HepG2 (cell line): Measurements from ENCODE around the gene ITK. TPM values are rescaled to one million over a fixed set of nuclear protein-coding genes. Genes with fewer than 3 reads are reported as not detected.

Experiments used
- ARNTL ChIP-seq: sonication (generic); formaldehyde crosslinking; IDR thresholded peaks from 2 replicates; pipeline ENCODE4 v1.4.0; 2020; ENCODE audit warnings: mild to moderate bottlenecking, missing genetic modification reagents
- CREB1 ChIP-seq, 2 experiments: fragments of 450-650 bp in 1 of 2; IDR thresholded peaks; 2 replicates each; pipeline ENCODE4 v1.6.1; 2016 to 2017; ENCODE audit warnings: control low read depth in 1 of 2, mild to moderate bottlenecking in 1 of 2, missing compliant biosample characterization in 1 of 2, missing genetic modification characterization in 1 of 2
- DPF2 ChIP-seq: sonication (generic); formaldehyde crosslinking; IDR thresholded peaks from 2 replicates; pipeline ENCODE4 v1.4.0; 2020; ENCODE audit warnings: mild to moderate bottlenecking, low read depth, missing genetic modification reagents, borderline replicate concordance
- FOXA1 ChIP-seq, 2 experiments: fragments of 450-650 bp in 1 of 2; sonication (generic) in 1 of 2; formaldehyde crosslinking in 1 of 2; IDR thresholded peaks; 2 replicates each; pipeline versions ENCODE4 v1.4.0 to v1.6.1; 2016 to 2020; ENCODE audit warnings: missing genetic modification reagents in 1 of 2
- TP53 ChIP-seq: sonication (generic); formaldehyde crosslinking; conservative IDR thresholded peaks from 2 replicates; pipeline ENCODE4 v1.4.0; 2020; ENCODE audit warnings: missing genetic modification reagents
- ZBTB38 ChIP-seq: sonication (generic); formaldehyde crosslinking; IDR thresholded peaks from 2 replicates; pipeline ENCODE4 v1.5.1; 2020; ENCODE audit warnings: mild to moderate bottlenecking, missing genetic modification reagents
- ZNF264 ChIP-seq: sonication (generic); formaldehyde crosslinking; IDR thresholded peaks from 2 replicates; pipeline ENCODE4 v1.4.0; 2020; ENCODE audit warnings: missing genetic modification reagents
- ZNF556 ChIP-seq: sonication (generic); formaldehyde crosslinking; IDR thresholded peaks from 2 replicates; pipeline ENCODE4 v1.4.0; 2020; ENCODE audit warnings: mild to moderate bottlenecking, missing genetic modification reagents, borderline replicate concordance
- polyA plus RNA-seq, 8 experiments: library from polyadenylated mRNA; depleted of rRNA in 3 of 8; stranded (reverse) in 7 of 8; unstranded in 1 of 8; fragments of >200 nt; fragmentation: Illumina TruSeq in 4 of 8; extraction: Trizol in 4 of 8; gene quantifications; 2 replicates each; pipeline versions ENCODE4 v1.2.1 to v1.2.3, GENCODE V29; 2011 to 2016; ENCODE audit warnings: low read depth in 4 of 8, missing spikeins in 1 of 8, mixed read lengths in 1 of 8; ENCODE audit not compliant: insufficient read depth in 1 of 8
- total RNA-seq, 5 experiments: library from RNA; depleted of rRNA; stranded (reverse); fragments of >200 nt; fragmentation: Illumina TruSeq; extraction: Trizol; gene quantifications; 2 replicates each; pipeline ENCODE4 v1.2.3, GENCODE V29; 2016; ENCODE audit warnings: low read depth in 1 of 5
- TF ChIP-seq, protein P1 (sequence below): sonication (generic); formaldehyde crosslinking; IDR thresholded peaks from 2 replicates; pipeline ENCODE4 v1.8.0; 2022; ENCODE audit warnings: mild to moderate bottlenecking, missing genetic modification reagents, borderline replicate concordance
- TF ChIP-seq, protein P2 (sequence below): sonication (generic); formaldehyde crosslinking; IDR thresholded peaks from 2 replicates; pipeline ENCODE4 v1.4.0; 2020; ENCODE audit warnings: missing genetic modification reagents
- TF ChIP-seq, protein P3 (sequence below): sonication (generic); formaldehyde crosslinking; IDR thresholded peaks from 2 replicates; pipeline ENCODE4 v1.8.0; 2022; ENCODE audit warnings: missing genetic modification reagents, low read depth, mild to moderate bottlenecking, borderline replicate concordance
- TF ChIP-seq, protein P4 (sequence below): sonication (generic); formaldehyde crosslinking; IDR thresholded peaks from 2 replicates; pipeline ENCODE4 v1.8.0; 2022; ENCODE audit warnings: missing genetic modification reagents, mild to moderate bottlenecking, moderate library complexity, borderline replicate concordance
- TF ChIP-seq, protein P5 (sequence below): sonication (generic); formaldehyde crosslinking; IDR thresholded peaks from 2 replicates; pipeline ENCODE4 v1.5.0; 2020; ENCODE audit warnings: mild to moderate bottlenecking, missing genetic modification reagents
- TF ChIP-seq, protein P6 (sequence below): sonication (generic); formaldehyde crosslinking; conservative IDR thresholded peaks from 2 replicates; pipeline ENCODE4 v1.8.0; 2022; ENCODE audit warnings: mild to moderate bottlenecking, moderate library complexity, missing genetic modification reagents
- TF ChIP-seq, protein P7 (sequence below): sonication (generic); formaldehyde crosslinking; IDR thresholded peaks from 2 replicates; pipeline ENCODE4 v1.9.0; 2021; ENCODE audit warnings: missing genetic modification reagents, borderline replicate concordance

Gene ITK
- total and polyA plus RNA-seq, 2 of the 13 experiments (the other 11 are each of a cell fraction or from before 2014, with no cell fraction given) = 0.01 TPM; not detected in 1

DNA sequence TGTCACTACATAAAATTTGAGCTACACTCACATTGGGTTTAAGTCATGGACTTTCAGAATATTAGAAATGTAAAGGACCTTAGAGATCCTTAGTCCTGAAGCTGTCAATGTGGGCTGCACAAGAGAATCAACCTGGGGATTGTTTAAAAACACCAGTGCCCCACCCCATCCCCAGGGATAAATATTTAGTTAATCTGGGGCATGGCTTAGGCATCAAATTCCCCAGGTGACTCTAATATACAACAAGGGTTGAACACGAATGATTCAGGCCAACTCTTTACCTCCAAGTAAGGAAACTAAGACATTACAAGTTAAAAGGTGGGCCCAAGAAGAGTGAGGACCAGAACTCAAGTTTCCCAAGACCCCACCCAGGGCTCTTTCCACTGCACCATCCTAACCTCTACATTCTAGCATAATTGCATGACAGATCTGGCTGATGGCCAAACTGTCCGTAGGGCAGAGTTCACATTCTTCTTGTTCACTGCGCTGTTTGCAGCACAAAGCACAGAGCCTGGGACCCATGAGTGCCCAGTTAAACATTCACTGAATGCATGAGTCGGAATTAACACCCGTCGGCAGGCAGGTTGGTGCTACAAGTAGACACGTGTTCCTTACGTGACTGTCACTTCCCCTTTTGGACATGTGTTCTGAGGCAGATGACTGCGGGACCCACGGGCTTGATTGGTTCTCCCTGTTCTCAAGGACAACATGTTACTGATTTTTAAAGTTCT lies 110.5 kb downstream of the ITK start (continued):
- TF ChIP-seq, protein P1, sequence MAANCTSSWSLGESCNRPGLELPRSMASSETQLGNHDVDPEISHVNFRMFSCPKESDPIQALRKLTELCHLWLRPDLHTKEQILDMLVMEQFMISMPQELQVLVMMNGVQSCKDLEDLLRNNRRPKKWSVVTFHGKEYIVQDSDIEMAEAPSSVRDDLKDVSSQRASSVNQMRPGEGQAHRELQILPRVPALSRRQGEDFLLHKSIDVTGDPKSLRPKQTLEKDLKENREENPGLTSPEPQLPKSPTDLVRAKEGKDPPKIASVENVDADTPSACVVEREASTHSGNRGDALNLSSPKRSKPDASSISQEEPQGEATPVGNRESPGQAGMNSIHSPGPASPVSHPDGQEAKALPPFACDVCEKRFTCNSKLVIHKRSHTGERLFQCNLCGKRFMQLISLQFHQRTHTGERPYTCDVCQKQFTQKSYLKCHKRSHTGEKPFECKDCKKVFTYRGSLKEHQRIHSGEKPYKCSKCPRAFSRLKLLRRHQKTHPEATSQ (CRISPR knock-in tag) = peak; percentile 87; the same call in 1 of the 2 replicates
- TF ChIP-seq DPF2 (CRISPR knock-in tag) = peak; percentile 88; the same call in 1 of the 2 replicates
- TF ChIP-seq ZNF556 (CRISPR knock-in tag) = peak; percentile 93; the same call in 1 of the 2 replicates
- TF ChIP-seq, protein P2, sequence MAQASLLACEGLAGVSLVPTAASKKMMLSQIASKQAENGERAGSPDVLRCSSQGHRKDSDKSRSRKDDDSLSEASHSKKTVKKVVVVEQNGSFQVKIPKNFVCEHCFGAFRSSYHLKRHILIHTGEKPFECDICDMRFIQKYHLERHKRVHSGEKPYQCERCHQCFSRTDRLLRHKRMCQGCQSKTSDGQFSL (CRISPR knock-in tag) = no peak
- TF ChIP-seq ZNF264 = peak; percentile 90; the same call in 1 of the 2 replicates
- peak; percentile 99 for TF ChIP-seq ARNTL (CRISPR knock-in tag)
- TF ChIP-seq ZBTB38 = peak; percentile 79
- TF ChIP-seq TP53 (CRISPR knock-in tag) = no peak
- no peak for TF ChIP-seq FOXA1 (IDR thresholded peaks at IDR 0.05)
- TF ChIP-seq FOXA1 (CRISPR knock-in tag; IDR thresholded peaks at IDR 0.05) = peak; percentile 65
- TF ChIP-seq, protein P3, sequence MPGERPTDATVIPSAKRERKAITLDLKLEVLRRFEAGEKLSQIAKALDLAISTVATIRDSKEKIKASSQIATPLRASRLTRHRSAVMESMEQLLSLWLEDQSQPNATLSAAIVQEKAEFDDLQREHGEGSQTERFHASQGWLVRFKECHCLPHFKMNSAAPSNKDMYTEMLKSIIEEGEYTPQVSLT (CRISPR knock-in tag) = no peak
- TF ChIP-seq, protein P4, sequence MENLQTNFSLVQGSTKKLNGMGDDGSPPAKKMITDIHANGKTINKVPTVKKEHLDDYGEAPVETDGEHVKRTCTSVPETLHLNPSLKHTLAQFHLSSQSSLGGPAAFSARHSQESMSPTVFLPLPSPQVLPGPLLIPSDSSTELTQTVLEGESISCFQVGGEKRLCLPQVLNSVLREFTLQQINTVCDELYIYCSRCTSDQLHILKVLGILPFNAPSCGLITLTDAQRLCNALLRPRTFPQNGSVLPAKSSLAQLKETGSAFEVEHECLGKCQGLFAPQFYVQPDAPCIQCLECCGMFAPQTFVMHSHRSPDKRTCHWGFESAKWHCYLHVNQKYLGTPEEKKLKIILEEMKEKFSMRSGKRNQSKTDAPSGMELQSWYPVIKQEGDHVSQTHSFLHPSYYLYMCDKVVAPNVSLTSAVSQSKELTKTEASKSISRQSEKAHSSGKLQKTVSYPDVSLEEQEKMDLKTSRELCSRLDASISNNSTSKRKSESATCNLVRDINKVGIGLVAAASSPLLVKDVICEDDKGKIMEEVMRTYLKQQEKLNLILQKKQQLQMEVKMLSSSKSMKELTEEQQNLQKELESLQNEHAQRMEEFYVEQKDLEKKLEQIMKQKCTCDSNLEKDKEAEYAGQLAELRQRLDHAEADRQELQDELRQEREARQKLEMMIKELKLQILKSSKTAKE (CRISPR knock-in tag) = peak; percentile 83
- TF ChIP-seq, protein P5, sequence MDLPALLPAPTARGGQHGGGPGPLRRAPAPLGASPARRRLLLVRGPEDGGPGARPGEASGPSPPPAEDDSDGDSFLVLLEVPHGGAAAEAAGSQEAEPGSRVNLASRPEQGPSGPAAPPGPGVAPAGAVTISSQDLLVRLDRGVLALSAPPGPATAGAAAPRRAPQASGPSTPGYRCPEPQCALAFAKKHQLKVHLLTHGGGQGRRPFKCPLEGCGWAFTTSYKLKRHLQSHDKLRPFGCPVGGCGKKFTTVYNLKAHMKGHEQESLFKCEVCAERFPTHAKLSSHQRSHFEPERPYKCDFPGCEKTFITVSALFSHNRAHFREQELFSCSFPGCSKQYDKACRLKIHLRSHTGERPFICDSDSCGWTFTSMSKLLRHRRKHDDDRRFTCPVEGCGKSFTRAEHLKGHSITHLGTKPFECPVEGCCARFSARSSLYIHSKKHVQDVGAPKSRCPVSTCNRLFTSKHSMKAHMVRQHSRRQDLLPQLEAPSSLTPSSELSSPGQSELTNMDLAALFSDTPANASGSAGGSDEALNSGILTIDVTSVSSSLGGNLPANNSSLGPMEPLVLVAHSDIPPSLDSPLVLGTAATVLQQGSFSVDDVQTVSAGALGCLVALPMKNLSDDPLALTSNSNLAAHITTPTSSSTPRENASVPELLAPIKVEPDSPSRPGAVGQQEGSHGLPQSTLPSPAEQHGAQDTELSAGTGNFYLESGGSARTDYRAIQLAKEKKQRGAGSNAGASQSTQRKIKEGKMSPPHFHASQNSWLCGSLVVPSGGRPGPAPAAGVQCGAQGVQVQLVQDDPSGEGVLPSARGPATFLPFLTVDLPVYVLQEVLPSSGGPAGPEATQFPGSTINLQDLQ (CRISPR knock-in tag) = no peak
- TF ChIP-seq, protein P6, sequence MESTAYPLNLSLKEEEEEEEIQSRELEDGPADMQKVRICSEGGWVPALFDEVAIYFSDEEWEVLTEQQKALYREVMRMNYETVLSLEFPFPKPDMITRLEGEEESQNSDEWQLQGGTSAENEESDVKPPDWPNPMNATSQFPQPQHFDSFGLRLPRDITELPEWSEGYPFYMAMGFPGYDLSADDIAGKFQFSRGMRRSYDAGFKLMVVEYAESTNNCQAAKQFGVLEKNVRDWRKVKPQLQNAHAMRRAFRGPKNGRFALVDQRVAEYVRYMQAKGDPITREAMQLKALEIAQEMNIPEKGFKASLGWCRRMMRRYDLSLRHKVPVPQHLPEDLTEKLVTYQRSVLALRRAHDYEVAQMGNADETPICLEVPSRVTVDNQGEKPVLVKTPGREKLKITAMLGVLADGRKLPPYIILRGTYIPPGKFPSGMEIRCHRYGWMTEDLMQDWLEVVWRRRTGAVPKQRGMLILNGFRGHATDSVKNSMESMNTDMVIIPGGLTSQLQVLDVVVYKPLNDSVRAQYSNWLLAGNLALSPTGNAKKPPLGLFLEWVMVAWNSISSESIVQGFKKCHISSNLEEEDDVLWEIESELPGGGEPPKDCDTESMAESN (CRISPR knock-in tag) = peak; percentile 51; the same call in 1 of the 2 replicates
- TF ChIP-seq, protein P7, sequence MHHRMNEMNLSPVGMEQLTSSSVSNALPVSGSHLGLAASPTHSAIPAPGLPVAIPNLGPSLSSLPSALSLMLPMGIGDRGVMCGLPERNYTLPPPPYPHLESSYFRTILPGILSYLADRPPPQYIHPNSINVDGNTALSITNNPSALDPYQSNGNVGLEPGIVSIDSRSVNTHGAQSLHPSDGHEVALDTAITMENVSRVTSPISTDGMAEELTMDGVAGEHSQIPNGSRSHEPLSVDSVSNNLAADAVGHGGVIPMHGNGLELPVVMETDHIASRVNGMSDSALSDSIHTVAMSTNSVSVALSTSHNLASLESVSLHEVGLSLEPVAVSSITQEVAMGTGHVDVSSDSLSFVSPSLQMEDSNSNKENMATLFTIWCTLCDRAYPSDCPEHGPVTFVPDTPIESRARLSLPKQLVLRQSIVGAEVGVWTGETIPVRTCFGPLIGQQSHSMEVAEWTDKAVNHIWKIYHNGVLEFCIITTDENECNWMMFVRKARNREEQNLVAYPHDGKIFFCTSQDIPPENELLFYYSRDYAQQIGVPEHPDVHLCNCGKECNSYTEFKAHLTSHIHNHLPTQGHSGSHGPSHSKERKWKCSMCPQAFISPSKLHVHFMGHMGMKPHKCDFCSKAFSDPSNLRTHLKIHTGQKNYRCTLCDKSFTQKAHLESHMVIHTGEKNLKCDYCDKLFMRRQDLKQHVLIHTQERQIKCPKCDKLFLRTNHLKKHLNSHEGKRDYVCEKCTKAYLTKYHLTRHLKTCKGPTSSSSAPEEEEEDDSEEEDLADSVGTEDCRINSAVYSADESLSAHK (CRISPR knock-in tag) = no peak
- peak; percentile 79 for TF ChIP-seq CREB1 (IDR thresholded peaks at IDR 0.05)
- TF ChIP-seq CREB1 (CRISPR knock-in tag; IDR thresholded peaks at IDR 0.05) = peak; percentile 76
